NCI-H1436 (cell line): ENCODE results near the gene ING5.

ENCODE experiments used
- DNase-seq: peaks from one replicate; lab custom pipeline; 2025; lab: John Stamatoyannopoulos, UW

ING5 gene

GRCh38 chr2:241776336-241777169 is 74.7 kb downstream of the ING5 start, which contains the start of gene GAL3ST2:
TSS of gene GAL3ST2 (plus strand) at chr2:241776822. CDS start at chr2:241776956, 134 bp downstream.
- DNase-seq: no peak

GRCh38 chr2:241777170-241777685 is 75.4 kb downstream of the ING5 start:
- DNase-seq: no peak

GRCh38 chr2:241777686-241778627 is 76.1 kb downstream of the ING5 start:
- no peak for DNase-seq
